CD4-positive, CD25-positive, alpha-beta regulatory T cell (primary cell): ENCODE data around the gene MORC1. TPM values are rescaled to one million over a fixed set of nuclear protein-coding genes. Genes with fewer than 3 reads are reported as not detected.

Source experiments
- ATAC-seq, 2 donors: fragments of 150-1000 bp; cut with Tn5 transposase; one replicate each; pipeline ENCODE4 v1.10.0; 2021; ENCODE audit warnings: low read depth in 2 of 2, moderate number of reproducible peaks in 2 of 2, moderate library complexity in 1 of 2
- DNase-seq, 3 donors: peaks; one replicate each; pipeline versions ENCODE4 v3.0.0 to v3.0.0-alpha.2; 2012 to 2022; ENCODE audit warnings: mixed read lengths in 1 of 3
- H3K27ac ChIP-seq: one replicate; pipeline ENCODE4 v1.7.0; 2013; ENCODE audit warnings: mild to moderate bottlenecking, low read length; ENCODE audit not compliant: insufficient read depth, poor library complexity, severe bottlenecking
- H3K27me3 ChIP-seq: one replicate; pipeline ENCODE4 v1.7.0; 2013; ENCODE audit warnings: low read length; ENCODE audit not compliant: control insufficient read depth, insufficient read depth
- H3K36me3 ChIP-seq: one replicate; pipeline ENCODE4 v1.7.0; 2013; ENCODE audit warnings: mild to moderate bottlenecking, low read length, moderate library complexity; ENCODE audit not compliant: control insufficient read depth, insufficient read depth
- H3K4me1 ChIP-seq: 2 replicates; pipeline ENCODE4 v1.7.0; 2013; ENCODE audit warnings: mild to moderate bottlenecking, low read length; ENCODE audit not compliant: insufficient read depth, control insufficient read depth, poor library complexity, severe bottlenecking
- H3K4me3 ChIP-seq: one replicate; pipeline ENCODE4 v1.7.0; 2013; ENCODE audit warnings: low read depth, mild to moderate bottlenecking, low read length, moderate library complexity
- H3K9me3 ChIP-seq, 2 experiments: 1 replicate in 1 of 2; 2 replicates in 1 of 2; pipeline ENCODE4 v1.7.0; 2013; ENCODE audit warnings: low read length in 2 of 2, mild to moderate bottlenecking in 1 of 2, moderate library complexity in 1 of 2; ENCODE audit not compliant: control insufficient read depth in 2 of 2
- H3K27ac Mint-ChIP-seq, 3 donors: one replicate each; pipeline ENCODE4 v1.8.0; 2020 to 2022; ENCODE audit warnings: mild to moderate bottlenecking in 3 of 3, mixed read lengths in 3 of 3, moderate library complexity in 2 of 3
- H3K27me3 Mint-ChIP-seq: one replicate; pipeline ENCODE4 v1.8.0; 2022; ENCODE audit warnings: mild to moderate bottlenecking, mixed read lengths
- H3K36me3 Mint-ChIP-seq: one replicate; pipeline ENCODE4 v1.8.0; 2020; ENCODE audit warnings: mixed read lengths
- H3K4me1 Mint-ChIP-seq, 4 donors: one replicate each; pipeline ENCODE4 v1.8.0; 2020 to 2022; ENCODE audit warnings: mixed read lengths in 4 of 4, mild to moderate bottlenecking in 1 of 4
- H3K4me3 Mint-ChIP-seq, 4 donors: one replicate each; pipeline ENCODE4 v1.8.0; 2020 to 2022; ENCODE audit warnings: mild to moderate bottlenecking in 4 of 4, mixed read lengths in 4 of 4, moderate library complexity in 3 of 4
- H3K9me3 Mint-ChIP-seq, 7 donors: one replicate each; pipeline ENCODE4 v1.8.0; 2020 to 2022; ENCODE audit warnings: mixed read lengths in 7 of 7, mild to moderate bottlenecking in 3 of 7, moderate library complexity in 2 of 7
- polyA plus RNA-seq, 4 donors: library from polyadenylated mRNA; unstranded; fragments of 300-500 nt; fragmentation: Illumina TruSeq; gene quantifications; one replicate each; pipeline ENCODE4 v1.2.3, GENCODE V29; 2021
- total RNA-seq: library from RNA; stranded (reverse); gene quantifications from one replicate; pipeline ENCODE4 v1.2.3, GENCODE V29; 2022

Gene MORC1
- total and polyA plus RNA-seq, 5 donors from 2014 or later, result 0.12 TPM; not detected in 4

DNA sequence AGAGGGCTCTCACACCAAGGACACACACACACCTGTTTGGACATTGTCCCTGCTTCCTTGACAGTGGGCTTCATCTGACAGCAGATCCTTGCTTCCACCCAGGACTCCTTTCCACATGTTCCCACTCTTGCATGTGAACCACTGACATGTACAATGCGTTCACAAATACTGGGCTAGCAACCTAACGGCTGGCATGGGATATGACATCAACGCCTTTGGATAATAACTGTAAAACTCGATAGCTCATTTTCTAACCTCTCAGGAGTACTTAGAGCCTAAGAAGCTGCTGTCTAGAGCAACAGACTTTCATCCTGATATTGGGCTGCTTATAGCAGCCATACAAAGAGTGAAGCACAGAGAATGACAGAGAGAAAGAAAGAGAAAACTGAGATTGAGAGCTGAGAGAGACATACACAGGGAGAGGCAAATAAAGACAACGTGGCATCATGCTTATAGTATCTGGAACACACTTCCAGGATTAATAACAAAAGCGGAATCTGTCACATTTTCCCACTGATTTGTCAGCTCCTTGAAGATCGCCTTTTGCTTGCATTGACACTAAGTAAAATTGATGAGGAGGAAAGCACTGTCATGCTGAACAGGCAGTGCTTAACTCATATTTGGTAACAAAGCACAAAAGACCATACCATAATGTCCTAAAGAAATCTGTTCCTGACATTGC is 166.0 kb downstream of the MORC1 start:
- H3K36me3 ChIP-seq, result no peaks in the 10 kb centered on the region
- Mint-ChIP-seq H3K27me3 (peaks cover 9% of the 10 kb centered on the region), H3K27ac (no peak overlapping the region), H3K4me3 (no peak overlapping the region), H3K4me1 (no peaks in the 10 kb centered on the region), H3K9me3 (peaks cover 0 to 1% (median 0%) of the 10 kb centered on the region in 7 donors), H3K36me3 (no peaks in the 10 kb centered on the region)
- DNase-seq (no peak), ATAC-seq (no peak)
- no peak overlapping the region for H3K4me3 ChIP-seq
- peaks cover 14% of the 10 kb centered on the region for H3K27me3 ChIP-seq
- no peaks in the 10 kb centered on the region for H3K9me3 ChIP-seq
- no peak overlapping the region for H3K27ac ChIP-seq
- H3K4me1 ChIP-seq, result no peaks in the 10 kb centered on the region

DNA sequence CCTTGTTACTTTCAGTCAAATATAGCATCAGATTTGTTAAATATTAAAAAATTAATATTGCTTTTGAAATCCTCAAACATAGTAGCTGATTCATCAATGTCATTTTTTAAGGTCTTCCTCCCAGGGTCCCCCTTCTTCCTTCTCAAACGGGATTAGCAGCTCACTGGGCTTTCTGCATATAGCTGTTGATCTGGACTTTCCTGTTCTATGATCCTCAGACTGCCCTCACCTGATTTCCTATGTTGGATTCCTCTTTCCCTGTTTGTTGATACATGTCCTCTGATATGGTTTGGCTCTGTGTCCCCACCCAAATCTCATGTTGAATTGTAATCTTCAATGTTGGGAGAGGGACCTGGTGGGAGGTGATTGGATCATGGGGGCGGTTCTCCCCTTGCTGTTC is 170.1 kb downstream of the MORC1 start:
- ATAC-seq (no peak), DNase-seq (no peak)
- Mint-ChIP-seq H3K4me1 (no peaks in the 10 kb centered on the region), H3K9me3 (peaks cover 0 to 1% (median 0%) of the 10 kb centered on the region in 7 donors), H3K4me3 (no peak overlapping the region), H3K27ac (no peak overlapping the region), H3K36me3 (no peaks in the 10 kb centered on the region), H3K27me3 (peaks cover 23% of the 10 kb centered on the region)
- H3K27me3 ChIP-seq, result peaks cover 14% of the 10 kb centered on the region
- no peak overlapping the region for H3K27ac ChIP-seq
- H3K4me3 ChIP-seq, result no peak overlapping the region
- no peaks in the 10 kb centered on the region for H3K36me3 ChIP-seq
- H3K4me1 ChIP-seq, result no peaks in the 10 kb centered on the region
- H3K9me3 ChIP-seq, result no peaks in the 10 kb centered on the region

DNA sequence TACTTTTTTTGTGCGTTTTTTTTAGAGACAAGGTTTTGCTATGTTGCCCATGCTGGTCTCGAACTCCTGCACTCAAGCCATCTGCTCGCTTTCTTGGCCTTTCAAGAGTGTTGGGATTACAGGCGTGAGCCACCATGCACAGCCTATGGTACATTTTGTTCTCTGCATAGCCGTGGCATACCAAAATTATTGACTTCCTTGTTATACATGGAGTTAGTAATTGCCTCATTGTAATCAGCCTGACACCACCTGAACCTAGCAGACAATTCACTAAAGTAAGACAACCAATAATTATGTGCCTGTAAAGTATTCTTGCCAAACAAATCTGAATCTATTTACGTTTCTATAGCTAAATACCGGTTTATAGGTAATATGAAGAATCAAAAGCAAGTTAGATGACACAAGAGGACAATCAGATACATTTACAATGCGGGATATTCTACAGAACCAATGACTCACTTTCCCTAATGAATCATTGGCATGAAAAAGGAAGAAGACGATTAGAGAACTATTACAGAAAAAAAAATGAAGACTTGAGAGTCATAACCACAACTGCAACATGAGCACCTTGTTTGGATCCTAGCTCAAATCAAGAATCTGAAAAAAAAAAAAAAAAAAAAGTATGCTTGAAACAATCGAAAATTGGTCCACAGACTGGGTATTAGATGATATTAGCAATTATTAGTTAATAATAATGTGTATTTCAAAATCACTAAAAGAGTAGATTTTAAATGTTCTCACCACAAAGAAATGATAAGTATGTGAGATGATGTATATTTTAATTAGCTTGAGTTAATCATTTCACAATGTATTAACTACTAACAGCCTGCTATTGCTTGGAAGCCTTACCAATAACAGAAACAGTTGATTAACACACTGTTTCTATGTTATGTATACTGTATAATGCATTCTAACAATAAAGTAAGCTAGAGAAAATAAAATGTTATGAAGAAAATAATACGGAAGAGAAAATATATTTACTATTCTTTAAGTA is 171.3 kb downstream of the MORC1 start:
- Histone ChIP-seq H3K27ac (no peak overlapping the region), H3K9me3 (no peaks in the 10 kb centered on the region), H3K27me3 (peaks cover 10% of the 10 kb centered on the region), H3K4me1 (no peaks in the 10 kb centered on the region), H3K4me3 (no peak overlapping the region), H3K36me3 (no peaks in the 10 kb centered on the region)
- H3K27me3 Mint-ChIP-seq, result peaks cover 21% of the 10 kb centered on the region
- H3K27ac Mint-ChIP-seq, result no peak overlapping the region
- ATAC-seq (no peak), DNase-seq (no peak)
- H3K4me1 Mint-ChIP-seq, result no peaks in the 10 kb centered on the region
- no peaks in the 10 kb centered on the region for H3K36me3 Mint-ChIP-seq
- H3K4me3 Mint-ChIP-seq, result no peak overlapping the region
- peaks cover 0 to 1% (median 0%) of the 10 kb centered on the region in 7 donors for H3K9me3 Mint-ChIP-seq

DNA sequence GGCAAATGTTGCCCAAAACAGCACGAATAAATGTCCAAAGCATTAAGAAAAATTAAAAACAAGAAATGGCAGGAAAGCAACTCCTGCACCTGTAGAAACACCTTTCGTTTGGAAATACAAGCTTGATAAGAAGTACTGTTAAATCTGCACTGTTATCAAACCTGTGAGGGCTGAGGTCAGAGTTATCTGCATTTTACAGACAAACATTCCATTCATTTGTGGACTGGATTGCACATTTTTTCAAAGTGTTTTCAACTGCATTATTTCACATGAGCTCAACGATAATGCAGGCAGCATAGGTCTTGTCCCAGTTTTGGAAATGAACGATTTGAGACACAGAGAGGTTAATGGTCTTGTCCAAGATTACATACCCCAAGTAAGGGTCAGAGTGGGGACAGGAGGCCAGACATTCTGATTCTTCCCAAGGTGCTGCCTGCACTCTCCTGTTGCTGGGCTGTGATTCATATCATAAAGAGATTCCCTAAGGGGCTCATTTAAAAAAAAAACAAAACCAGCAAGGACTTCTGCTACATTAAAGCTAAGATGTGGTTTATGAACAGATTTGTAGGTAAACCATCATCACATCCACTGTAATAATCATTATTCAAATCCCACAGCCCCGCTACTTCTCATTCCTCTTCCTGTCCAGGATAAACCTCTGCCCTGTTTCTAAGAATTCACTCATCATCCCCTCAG is 177.2 kb downstream of the MORC1 start:
- H3K4me3 ChIP-seq, result no peak overlapping the region
- H3K9me3 ChIP-seq, result no peaks in the 10 kb centered on the region
- H3K36me3 Mint-ChIP-seq, result no peaks in the 10 kb centered on the region
- no peak for DNase-seq
- H3K9me3 Mint-ChIP-seq, result no peaks in the 10 kb centered on the region
- no peaks in the 10 kb centered on the region for H3K36me3 ChIP-seq
- no peak overlapping the region for H3K27ac ChIP-seq
- no peak for ATAC-seq
- no peak overlapping the region for H3K27ac Mint-ChIP-seq
- H3K4me1 Mint-ChIP-seq, result no peaks in the 10 kb centered on the region
- H3K27me3 ChIP-seq, result no peaks in the 10 kb centered on the region
- H3K4me1 ChIP-seq, result no peaks in the 10 kb centered on the region
- peaks cover 11% of the 10 kb centered on the region for H3K27me3 Mint-ChIP-seq
- no peak overlapping the region for H3K4me3 Mint-ChIP-seq

DNA sequence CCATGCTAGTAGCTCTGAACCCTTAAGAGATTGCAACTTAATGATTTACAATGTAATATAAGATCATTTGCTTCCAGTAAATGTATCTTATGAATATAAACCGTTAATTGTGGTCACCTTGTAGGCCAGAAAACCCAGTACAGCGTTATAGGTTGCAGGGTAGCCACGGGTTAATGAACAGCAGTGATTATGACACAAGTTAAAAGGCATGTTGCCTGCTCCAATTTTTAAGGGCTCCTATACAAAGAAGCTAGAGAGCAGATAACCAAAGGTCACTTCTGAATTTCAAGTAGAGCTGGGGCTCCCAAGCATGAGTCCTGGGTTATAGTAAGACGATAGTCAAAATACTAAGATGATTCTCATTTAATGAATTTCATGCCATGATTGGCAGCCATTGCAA is 177.8 kb downstream of the MORC1 start:
- H3K36me3 ChIP-seq, result no peaks in the 10 kb centered on the region
- DNase-seq (no peak), ATAC-seq (no peak)
- H3K27ac ChIP-seq, result no peak overlapping the region
- Mint-ChIP-seq H3K27me3 (peaks cover 11% of the 10 kb centered on the region), H3K4me3 (no peak overlapping the region), H3K27ac (no peak overlapping the region), H3K4me1 (no peaks in the 10 kb centered on the region), H3K9me3 (no peaks in the 10 kb centered on the region), H3K36me3 (no peaks in the 10 kb centered on the region)
- no peaks in the 10 kb centered on the region for H3K4me1 ChIP-seq
- H3K9me3 ChIP-seq, result no peaks in the 10 kb centered on the region
- H3K4me3 ChIP-seq, result no peak overlapping the region
- no peaks in the 10 kb centered on the region for H3K27me3 ChIP-seq

- Histone ChIP-seq H3K27me3 (no peaks in the 10 kb centered on the region), H3K36me3 (no peaks in the 10 kb centered on the region), H3K27ac (no peak overlapping the region), H3K9me3 (no peaks in the 10 kb centered on the region), H3K4me1 (no peaks in the 10 kb centered on the region), H3K4me3 (no peak overlapping the region)
- Mint-ChIP-seq H3K4me3 (no peak overlapping the region), H3K36me3 (peaks cover 6% of the 10 kb centered on the region), H3K4me1 (no peaks in the 10 kb centered on the region), H3K27me3 (peaks cover 2% of the 10 kb centered on the region), H3K9me3 (peaks cover 0 to 4% (median 2%) of the 10 kb centered on the region in 7 donors), H3K27ac (peak overlapping the region in 1 of 3 donors; percentile 11)
- no peak for ATAC-seq
- no peak for DNase-seq
Observed at GRCh38 chr3:108936924-108937689, 180.8 kb downstream of the MORC1 start.

DNA sequence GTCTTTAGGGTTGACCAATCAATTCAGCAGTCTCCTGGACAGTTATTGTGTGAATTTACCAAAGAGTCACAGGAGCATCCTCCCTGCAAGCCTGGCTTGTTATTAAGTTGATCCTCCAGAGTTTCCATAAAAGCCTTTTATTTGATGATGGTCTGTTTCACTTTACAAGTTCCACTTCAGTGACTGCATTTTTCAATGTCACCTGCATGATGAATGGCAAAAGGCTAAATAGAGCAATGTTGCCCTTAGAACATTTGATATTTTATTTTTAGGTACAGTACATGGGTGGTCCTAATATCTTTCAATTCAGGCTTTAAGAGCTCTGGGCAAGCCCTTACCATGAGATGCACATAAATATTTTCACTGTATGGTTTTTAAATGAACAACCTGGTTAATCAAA is 186.9 kb downstream of the MORC1 start:
- peaks cover 15% of the 10 kb centered on the region for H3K27me3 Mint-ChIP-seq
- Histone ChIP-seq H3K4me3 (no peak overlapping the region), H3K4me1 (no peaks in the 10 kb centered on the region), H3K27me3 (peaks cover 10% of the 10 kb centered on the region), H3K27ac (no peak overlapping the region), H3K9me3 (no peaks in the 10 kb centered on the region), H3K36me3 (no peaks in the 10 kb centered on the region)
- no peaks in the 10 kb centered on the region for H3K4me1 Mint-ChIP-seq
- no peak for ATAC-seq
- no peak overlapping the region for H3K27ac Mint-ChIP-seq
- no peak for DNase-seq
- H3K9me3 Mint-ChIP-seq, result peaks cover 0 to 24% (median 3%) of the 10 kb centered on the region in 7 donors
- H3K36me3 Mint-ChIP-seq, result peaks cover 6% of the 10 kb centered on the region
- H3K4me3 Mint-ChIP-seq, result no peak overlapping the region
